ENCODE measurements around the gene MUS81.
A peak's percentile ranks its signal among the peaks of the same experiment; 100 is the strongest.

The MUS81 gene

GRCh38 chr11:65869643-65870306 is 9.5 kb downstream of the MUS81 start:
- DNase-seq (ENCODE audit: insufficient read length, low spot score) (no peak), FAIRE-seq (no peak)
- TF ChIP-seq POLR2A (IDR thresholded peaks at IDR 0.05; ENCODE audit: low read depth, low read length) = no peak

GRCh38 chr11:65870307-65870658 is 10.1 kb downstream of the MUS81 start:
- no peak for DNase-seq (ENCODE audit: insufficient read length, low spot score)

GRCh38 chr11:65870706-65871681 is 10.8 kb downstream of the MUS81 start:
- TF ChIP-seq POLR2A (IDR thresholded peaks at IDR 0.05; ENCODE audit: low read depth, low read length) = no peak
- FAIRE-seq = no peak
- no peak for DNase-seq (ENCODE audit: insufficient read length, low spot score)

More at GRCh38 chr11:65870307-65870658, 10.1 kb downstream of the MUS81 start:
- TF ChIP-seq POLR2A (IDR thresholded peaks at IDR 0.05; ENCODE audit: low read depth, low read length) = no peak
- no peak for FAIRE-seq

- TF ChIP-seq POLR2A (IDR thresholded peaks at IDR 0.05; ENCODE audit: low read depth, low read length) = 0 out of 2 replicates have a peak, but pooled peaks have one; percentile 15
- no peak for FAIRE-seq
- no peak for DNase-seq (ENCODE audit: insufficient read length, low spot score)
Observed at GRCh38 chr11:65871811-65872548, 11.7 kb downstream of the MUS81 start.

- no peak for FAIRE-seq
- TF ChIP-seq POLR2A (IDR thresholded peaks at IDR 0.05; ENCODE audit: low read depth, low read length) = peak; percentile 31; the same call in 1 of the 2 replicates
- DNase-seq (ENCODE audit: insufficient read length, low spot score) = no peak
Observed at GRCh38 chr11:65872586-65873317, 12.5 kb downstream of the MUS81 start, which contains the start of gene EFEMP2. Gene EFEMP2, minus strand, starts transcription at chr11:65872800. Its CDS starts 446 bp downstream, at chr11:65872354.

GRCh38 chr11:65873318-65874156 is 13.3 kb downstream of the MUS81 start:
- DNase-seq (ENCODE audit: insufficient read length, low spot score) = peak; percentile 93
- FAIRE-seq = no peak
- peak; percentile 93 for TF ChIP-seq POLR2A (IDR thresholded peaks at IDR 0.05; ENCODE audit: low read depth, low read length)

- DNase-seq (ENCODE audit: insufficient read length, low spot score) (no peak), FAIRE-seq (no peak)
Observed at GRCh38 chr11:65879617-65880016, 19.4 kb downstream of the MUS81 start, which contains the start of gene CTSW. Gene CTSW, plus strand, starts transcription at chr11:65879837. Its CDS starts 18 bp downstream, at chr11:65879855.

GRCh38 chr11:65880027-65880426 is 19.8 kb downstream of the MUS81 start:
- FAIRE-seq = no peak
- no peak for TF ChIP-seq POLR2A (IDR thresholded peaks at IDR 0.05; ENCODE audit: low read depth, low read length)
- no peak for DNase-seq (ENCODE audit: insufficient read length, low spot score)

More at GRCh38 chr11:65879617-65880016, 19.4 kb downstream of the MUS81 start, which contains the start of gene CTSW:
- no peak for TF ChIP-seq POLR2A (IDR thresholded peaks at IDR 0.05; ENCODE audit: low read depth, low read length)

- no peak for FAIRE-seq
Observed at GRCh38 chr11:65880844-65881421, 20.7 kb downstream of the MUS81 start.

GRCh38 chr11:65882120-65883057 is 22.2 kb downstream of the MUS81 start:
- TF ChIP-seq POLR2A (IDR thresholded peaks at IDR 0.05; ENCODE audit: low read depth, low read length) = no peak
- DNase-seq (ENCODE audit: insufficient read length, low spot score) (no peak), FAIRE-seq (no peak)

More at GRCh38 chr11:65880844-65881421, 20.7 kb downstream of the MUS81 start:
- no peak for DNase-seq (ENCODE audit: insufficient read length, low spot score)
- no peak for TF ChIP-seq POLR2A (IDR thresholded peaks at IDR 0.05; ENCODE audit: low read depth, low read length)

Data from H54 (cell line).